GM19238 (cell line): ENCODE measurements around the gene SPTY2D1.

Experiments
- DNase-seq: peaks from one replicate; pipeline ENCODE4 v3.0.0; 2011; ENCODE audit warnings: low spot score; ENCODE audit not compliant: insufficient read length

The SPTY2D1 gene

DNA sequence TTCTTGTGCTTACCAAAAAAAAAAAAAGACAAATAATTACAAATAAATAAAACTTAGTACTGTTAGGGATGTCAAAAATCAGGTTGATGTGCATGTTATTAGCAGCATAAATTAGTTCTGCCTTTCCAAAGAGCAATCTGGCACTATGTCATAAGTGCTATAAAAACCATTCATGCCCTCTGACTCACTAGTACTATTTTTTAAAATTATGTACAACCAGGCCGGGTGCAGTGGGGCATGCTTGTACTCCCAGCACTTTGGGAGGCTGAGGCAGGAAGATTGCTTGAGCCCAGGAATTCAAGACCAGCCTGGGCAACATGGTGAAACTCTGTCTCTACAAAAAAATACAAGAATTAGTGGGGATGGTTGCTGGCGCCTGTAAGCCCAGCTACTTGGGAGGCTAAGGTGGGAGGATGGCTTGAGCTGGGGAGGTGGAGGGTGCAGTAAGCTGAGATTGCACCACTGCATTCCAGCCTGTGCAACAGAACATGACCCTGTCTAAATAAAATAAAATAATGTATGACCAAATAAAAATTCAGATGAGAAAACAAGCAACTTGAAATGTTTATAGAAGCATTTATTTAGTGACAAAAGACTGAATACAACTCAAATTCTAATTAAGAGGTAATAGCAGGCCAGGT lies 70.9 kb downstream of the SPTY2D1 start:
- no peak for DNase-seq
